GM19438 (cell line): Measurements from ENCODE around the gene PDLIM7.
"Not testable (repeated sequence)": the region's sequence is repeated elsewhere in the genome, so short reads cannot be mapped to it uniquely, and the experiment has no call there.

ENCODE experiments used
- ATAC-seq: cut with Tn5 transposase; IDR thresholded peaks from one replicate; pipeline ENCODE4 v1.9.1; 2021; ENCODE audit warnings: low read depth; ENCODE audit not compliant: unreplicated experiment

The PDLIM7 gene

GRCh38 chr5:177492841-177493240 is 4.6 kb downstream of the PDLIM7 start:
- no peak for ATAC-seq

GRCh38 chr5:177491983-177492746 is 5.2 kb downstream of the PDLIM7 start:
- no peak for ATAC-seq

GRCh38 chr5:177491429-177491945 is 5.9 kb downstream of the PDLIM7 start:
- no peak for ATAC-seq

GRCh38 chr5:177490992-177491391 is 6.4 kb downstream of the PDLIM7 start:
- ATAC-seq, result no peak

GRCh38 chr5:177490311-177490991 is 7.0 kb downstream of the PDLIM7 start:
- no peak for ATAC-seq

GRCh38 chr5:177489119-177489716 is 8.2 kb downstream of the PDLIM7 start:
- no peak for ATAC-seq

GRCh38 chr5:177487975-177488374 is 9.4 kb downstream of the PDLIM7 start:
- ATAC-seq, result no peak

GRCh38 chr5:177487144-177487543 is 10.3 kb downstream of the PDLIM7 start:
- no peak for ATAC-seq

- ATAC-seq, result no peak
These were observed 11.1 kb downstream of the PDLIM7 start for GRCh38 chr5:177486256-177486655.

- ATAC-seq, result not testable (repeated sequence)
These were observed 11.7 kb downstream of the PDLIM7 start for GRCh38 chr5:177485753-177486152.

GRCh38 chr5:177484902-177485549 is 12.4 kb downstream of the PDLIM7 start:
- ATAC-seq, result no peak

GRCh38 chr5:177483994-177484901 is 13.2 kb downstream of the PDLIM7 start:
- ATAC-seq, result no peak

GRCh38 chr5:177483042-177483441 is 14.4 kb downstream of the PDLIM7 start:
- ATAC-seq, result no peak

- no peak for ATAC-seq
These were observed 15.0 kb downstream of the PDLIM7 start for GRCh38 chr5:177482359-177482795.

- no peak for ATAC-seq
These were observed 17.6 kb downstream of the PDLIM7 start for GRCh38 chr5:177479774-177480173.

- ATAC-seq, result no peak
These were observed 18.4 kb downstream of the PDLIM7 start for GRCh38 chr5:177478711-177479646.

GRCh38 chr5:177477701-177478477 is 19.5 kb downstream of the PDLIM7 start:
- no peak for ATAC-seq
